Upper lobe of left lung (tissue), 4 donors: Measurements from ENCODE around the gene ALKAL2.

ENCODE experiments used
- EP300 ChIP-seq, 4 donors: sonication (generic); formaldehyde crosslinking; IDR thresholded peaks; one replicate each; pipeline ENCODE4 v1.5.1; 2017; ENCODE audit warnings: antibody characterized with exemption in 4 of 4, control low read depth in 2 of 4
- POLR2A ChIP-seq, 4 donors: fragments of 450-650 bp; IDR thresholded peaks; one replicate each; pipeline ENCODE4 v1.5.1; 2016 to 2017; ENCODE audit warnings: antibody characterized with exemption in 4 of 4, mild to moderate bottlenecking in 2 of 4
- POLR2AphosphoS5 ChIP-seq, 2 donors: sonication (generic); formaldehyde crosslinking; IDR thresholded peaks; one replicate each; pipeline ENCODE4 v1.5.1; 2017; ENCODE audit warnings: antibody characterized with exemption in 2 of 2
- TF ChIP-seq, protein P1 (sequence below), 6 experiments: fragments of 450-650 bp in 4 of 6; fragments of 200-600 bp in 2 of 6; sonication (generic) in 2 of 6; IDR thresholded peaks; one replicate each; pipeline ENCODE4 v1.5.1; 2016 to 2019; ENCODE audit warnings: antibody characterized with exemption in 6 of 6

DNA sequence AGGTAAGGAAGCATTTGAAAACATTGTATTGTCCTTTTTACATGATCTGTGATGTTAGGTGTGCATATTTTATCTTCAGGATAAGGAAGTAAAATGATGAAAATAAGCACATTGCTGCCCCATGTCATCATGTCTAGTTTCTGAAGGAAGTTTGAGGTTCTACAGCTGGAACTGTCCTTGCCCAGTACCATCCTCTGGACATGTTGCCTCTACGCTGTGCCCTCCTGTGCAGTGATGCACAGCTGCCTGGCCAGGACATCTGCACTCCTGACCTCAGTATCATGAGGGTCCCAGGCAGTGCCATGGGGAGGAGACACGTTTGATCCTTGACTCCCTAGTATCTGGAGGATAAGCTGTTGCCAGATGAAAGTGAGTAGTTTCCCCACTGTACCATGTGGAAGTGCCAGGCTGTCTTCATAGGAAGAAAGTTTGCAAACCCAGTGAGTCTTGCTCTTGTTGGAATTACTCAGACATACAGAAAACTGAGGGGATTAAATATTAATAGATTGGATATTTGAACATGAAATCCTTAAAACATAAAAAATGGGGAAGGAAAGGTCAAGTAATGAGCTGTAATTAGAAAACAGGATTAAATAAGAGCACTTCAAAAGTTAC is 9.5 kb downstream of the ALKAL2 start:
- TF ChIP-seq POLR2A (IDR thresholded peaks at IDR 0.05), result no peak
- TF ChIP-seq, protein P1, sequence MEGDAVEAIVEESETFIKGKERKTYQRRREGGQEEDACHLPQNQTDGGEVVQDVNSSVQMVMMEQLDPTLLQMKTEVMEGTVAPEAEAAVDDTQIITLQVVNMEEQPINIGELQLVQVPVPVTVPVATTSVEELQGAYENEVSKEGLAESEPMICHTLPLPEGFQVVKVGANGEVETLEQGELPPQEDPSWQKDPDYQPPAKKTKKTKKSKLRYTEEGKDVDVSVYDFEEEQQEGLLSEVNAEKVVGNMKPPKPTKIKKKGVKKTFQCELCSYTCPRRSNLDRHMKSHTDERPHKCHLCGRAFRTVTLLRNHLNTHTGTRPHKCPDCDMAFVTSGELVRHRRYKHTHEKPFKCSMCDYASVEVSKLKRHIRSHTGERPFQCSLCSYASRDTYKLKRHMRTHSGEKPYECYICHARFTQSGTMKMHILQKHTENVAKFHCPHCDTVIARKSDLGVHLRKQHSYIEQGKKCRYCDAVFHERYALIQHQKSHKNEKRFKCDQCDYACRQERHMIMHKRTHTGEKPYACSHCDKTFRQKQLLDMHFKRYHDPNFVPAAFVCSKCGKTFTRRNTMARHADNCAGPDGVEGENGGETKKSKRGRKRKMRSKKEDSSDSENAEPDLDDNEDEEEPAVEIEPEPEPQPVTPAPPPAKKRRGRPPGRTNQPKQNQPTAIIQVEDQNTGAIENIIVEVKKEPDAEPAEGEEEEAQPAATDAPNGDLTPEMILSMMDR (IDR thresholded peaks at IDR 0.05), result no peak
- no peak for TF ChIP-seq EP300 (IDR thresholded peaks at IDR 0.05)
- TF ChIP-seq POLR2AphosphoS5 (IDR thresholded peaks at IDR 0.05), result no peak
